Measurements from ENCODE around the gene CELSR1. TPM values are rescaled to one million over a fixed set of nuclear protein-coding genes. Genes with fewer than 3 reads are reported as not detected.

Gene CELSR1
- polyA plus RNA-seq, 1 experiment, result 0.14 TPM

DNA sequence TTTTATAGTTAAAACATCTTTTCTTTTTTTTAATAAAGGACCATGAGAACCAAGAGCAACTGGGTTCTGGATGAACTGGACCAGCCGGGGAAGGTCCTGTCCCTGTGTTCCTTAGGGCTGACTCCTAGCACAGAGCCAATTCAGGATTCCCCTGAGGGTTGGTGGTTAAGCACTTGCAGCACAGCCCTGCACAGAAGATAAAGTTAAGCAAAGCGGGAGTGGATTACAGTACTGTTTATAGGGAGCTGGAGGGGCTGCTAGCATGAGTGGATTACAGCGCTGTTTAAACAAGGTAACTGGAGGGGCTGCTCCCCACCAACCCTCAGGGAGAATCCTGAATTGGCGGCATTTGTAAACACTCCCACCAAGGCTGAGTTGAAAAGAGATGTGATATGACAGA is 90.6 kb downstream of the CELSR1 start:
- DNase-seq (ENCODE audit: low read depth, low spot score), result no peak
- TF ChIP-seq, protein P1, sequence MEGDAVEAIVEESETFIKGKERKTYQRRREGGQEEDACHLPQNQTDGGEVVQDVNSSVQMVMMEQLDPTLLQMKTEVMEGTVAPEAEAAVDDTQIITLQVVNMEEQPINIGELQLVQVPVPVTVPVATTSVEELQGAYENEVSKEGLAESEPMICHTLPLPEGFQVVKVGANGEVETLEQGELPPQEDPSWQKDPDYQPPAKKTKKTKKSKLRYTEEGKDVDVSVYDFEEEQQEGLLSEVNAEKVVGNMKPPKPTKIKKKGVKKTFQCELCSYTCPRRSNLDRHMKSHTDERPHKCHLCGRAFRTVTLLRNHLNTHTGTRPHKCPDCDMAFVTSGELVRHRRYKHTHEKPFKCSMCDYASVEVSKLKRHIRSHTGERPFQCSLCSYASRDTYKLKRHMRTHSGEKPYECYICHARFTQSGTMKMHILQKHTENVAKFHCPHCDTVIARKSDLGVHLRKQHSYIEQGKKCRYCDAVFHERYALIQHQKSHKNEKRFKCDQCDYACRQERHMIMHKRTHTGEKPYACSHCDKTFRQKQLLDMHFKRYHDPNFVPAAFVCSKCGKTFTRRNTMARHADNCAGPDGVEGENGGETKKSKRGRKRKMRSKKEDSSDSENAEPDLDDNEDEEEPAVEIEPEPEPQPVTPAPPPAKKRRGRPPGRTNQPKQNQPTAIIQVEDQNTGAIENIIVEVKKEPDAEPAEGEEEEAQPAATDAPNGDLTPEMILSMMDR (IDR thresholded peaks at IDR 0.05; ENCODE audit: low read depth, low read length), result no peak
- no peak overlapping the region for H3K27ac ChIP-seq (ENCODE audit: low read depth, low read length)
- POLR2A ChIA-PET, result no interaction called here
- CTCF ChIA-PET, result no interaction called here
- no peaks in the 10 kb centered on the region for H3K9me3 ChIP-seq (ENCODE audit: control insufficient read depth, insufficient read depth, low read length)
- H3K4me3 ChIP-seq (ENCODE audit: low read depth, low read length), result no peak overlapping the region
- peaks cover 21% of the 10 kb centered on the region for H3K27me3 ChIP-seq (ENCODE audit: control insufficient read depth, insufficient read depth, low read length)

DNA sequence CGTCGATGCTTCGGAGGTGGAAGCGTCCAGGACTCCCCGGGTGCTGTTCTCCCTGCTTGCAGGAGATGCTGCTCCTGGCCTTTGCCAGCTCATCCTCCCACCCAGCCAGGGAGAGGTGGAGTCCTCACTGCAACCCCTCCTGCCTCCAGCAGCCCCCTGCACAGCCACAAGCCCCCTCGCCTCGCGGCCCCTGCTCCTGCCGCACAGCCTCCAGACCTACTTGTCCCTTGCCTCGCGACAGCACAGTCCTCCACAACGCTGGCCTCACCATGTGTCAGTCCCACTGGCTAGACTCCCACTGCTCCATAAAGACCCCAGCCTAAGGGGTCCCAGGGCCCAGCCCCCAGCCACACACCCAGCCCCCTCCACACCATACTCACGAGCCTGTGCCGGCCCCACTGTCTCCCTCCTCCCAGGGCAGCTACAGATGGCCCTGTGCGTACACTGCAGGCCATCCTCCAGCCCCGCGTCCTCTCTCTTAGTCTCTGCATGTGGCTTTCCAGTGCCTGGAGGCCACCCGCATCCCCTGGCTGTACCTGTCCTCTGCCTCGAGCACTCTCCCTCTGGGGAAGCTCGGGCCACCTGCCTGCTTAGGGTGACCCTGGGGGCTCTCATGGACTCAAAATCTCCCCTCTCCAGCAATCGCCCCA is 91.5 kb downstream of the CELSR1 start:
- TF ChIP-seq, protein P1 (IDR thresholded peaks at IDR 0.05; ENCODE audit: low read depth, low read length), result no peak
- no peak overlapping the region for H3K27ac ChIP-seq (ENCODE audit: low read depth, low read length)
- no peak overlapping the region for H3K4me3 ChIP-seq (ENCODE audit: low read depth, low read length)
- CTCF ChIA-PET, result no interaction called here
- POLR2A ChIA-PET, result no interaction called here
- no peaks in the 10 kb centered on the region for H3K9me3 ChIP-seq (ENCODE audit: control insufficient read depth, insufficient read depth, low read length)
- peaks cover 19% of the 10 kb centered on the region for H3K27me3 ChIP-seq (ENCODE audit: control insufficient read depth, insufficient read depth, low read length)
- no peak for DNase-seq (ENCODE audit: low read depth, low spot score)

DNA sequence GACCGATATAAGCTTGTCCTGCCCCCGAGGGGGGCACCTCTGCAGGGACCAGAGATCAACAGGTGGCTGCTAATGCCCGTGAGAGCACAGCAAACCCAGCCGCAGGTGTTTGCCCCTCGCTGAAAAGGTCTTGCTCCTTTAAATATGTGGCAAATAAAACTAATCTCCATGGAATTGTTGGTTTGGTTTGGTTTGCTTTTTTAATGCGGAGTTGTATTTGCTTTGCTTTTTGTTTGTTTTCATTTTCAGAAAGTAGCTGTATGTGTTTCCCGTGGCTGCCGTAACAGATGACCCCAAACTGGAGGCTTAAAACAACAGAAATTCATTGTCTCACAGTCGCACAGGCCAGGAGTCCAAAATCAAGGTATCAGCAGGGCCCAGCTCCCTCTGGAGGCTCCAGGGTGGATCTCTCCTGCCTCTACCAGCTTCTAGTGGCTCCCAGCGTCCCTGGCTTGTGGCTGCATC is 93.0 kb downstream of the CELSR1 start:
- no peak overlapping the region for H3K4me3 ChIP-seq (ENCODE audit: low read depth, low read length)
- TF ChIP-seq, protein P1 (IDR thresholded peaks at IDR 0.05; ENCODE audit: low read depth, low read length), result peak; percentile 14; the same call in 1 of the 2 replicates
- peaks cover 19% of the 10 kb centered on the region for H3K27me3 ChIP-seq (ENCODE audit: control insufficient read depth, insufficient read depth, low read length)
- CTCF ChIA-PET, result no interaction called here
- DNase-seq (ENCODE audit: low read depth, low spot score), result no peak
- POLR2A ChIA-PET, result no interaction called here
- H3K27ac ChIP-seq (ENCODE audit: low read depth, low read length), result no peak overlapping the region
- H3K9me3 ChIP-seq (ENCODE audit: control insufficient read depth, insufficient read depth, low read length), result no peaks in the 10 kb centered on the region

DNA sequence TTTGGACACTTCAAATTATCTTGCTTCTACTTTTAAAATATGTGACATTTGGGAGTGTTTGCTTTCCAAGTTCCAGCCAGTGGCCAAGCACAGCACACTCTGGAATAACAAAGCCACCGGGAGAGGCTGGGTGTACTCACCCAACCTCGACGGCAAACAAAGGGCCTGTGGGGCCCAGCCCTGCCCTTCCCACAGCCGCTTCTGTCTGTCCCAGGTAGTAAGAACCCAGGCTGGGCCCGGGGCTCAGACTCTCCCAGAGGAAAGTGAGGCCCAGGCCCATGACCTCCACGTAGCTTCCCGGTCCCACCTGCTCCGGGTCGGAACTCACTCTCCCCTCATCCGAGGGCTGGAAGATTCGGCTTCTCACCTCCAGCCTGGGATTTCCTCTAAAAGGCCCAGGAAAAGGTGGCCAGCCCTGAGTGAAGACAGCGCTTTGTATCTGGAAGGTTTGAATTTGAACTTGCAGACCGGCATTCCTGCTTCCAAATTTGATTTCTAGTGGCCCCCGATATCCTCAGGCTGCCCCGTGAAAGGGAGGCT is 93.5 kb downstream of the CELSR1 start:
- TF ChIP-seq, protein P1 (IDR thresholded peaks at IDR 0.05; ENCODE audit: low read depth, low read length), result no peak
- ChIA-PET CTCF (no interaction called here), POLR2A (no interaction called here)
- Histone ChIP-seq H3K27me3 (ENCODE audit: control insufficient read depth, insufficient read depth, low read length) (peaks cover 21% of the 10 kb centered on the region), H3K4me3 (ENCODE audit: low read depth, low read length) (no peak overlapping the region), H3K27ac (ENCODE audit: low read depth, low read length) (no peak overlapping the region), H3K9me3 (ENCODE audit: control insufficient read depth, insufficient read depth, low read length) (no peaks in the 10 kb centered on the region)
- DNase-seq (ENCODE audit: low read depth, low spot score), result no peak

DNA sequence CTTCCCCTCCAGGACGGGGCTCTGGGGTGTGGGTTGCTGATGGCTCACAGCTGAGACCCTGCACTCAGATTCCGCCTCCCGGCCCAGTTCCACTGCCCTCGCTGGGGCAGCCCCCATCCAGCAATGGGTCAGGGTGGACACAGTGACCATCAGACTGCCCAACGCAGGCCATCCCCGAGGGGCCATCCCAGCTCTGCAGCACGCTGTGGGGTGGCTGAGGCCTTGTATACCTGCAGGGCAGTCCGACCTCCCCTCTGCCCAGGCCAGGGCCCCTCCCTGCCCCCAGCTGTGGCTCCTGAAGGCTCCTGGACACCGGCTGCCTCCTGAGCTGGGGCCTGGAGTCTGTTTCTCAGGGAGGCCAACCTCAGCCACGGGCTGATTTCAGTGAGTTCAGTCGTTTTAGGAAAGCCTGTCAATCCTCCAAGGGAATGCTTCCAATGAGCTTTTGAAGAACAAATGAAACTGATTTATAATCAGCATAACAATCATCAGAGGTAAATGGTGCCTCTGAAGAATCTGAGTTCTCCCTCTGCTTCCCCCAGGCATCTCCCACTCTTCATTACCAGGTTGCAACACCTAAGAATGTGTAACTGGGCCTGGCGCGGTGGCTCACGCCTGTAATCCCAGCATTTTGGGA is 95.1 kb downstream of the CELSR1 start:
- TF ChIP-seq, protein P1 (IDR thresholded peaks at IDR 0.05; ENCODE audit: low read depth, low read length), result no peak
- no peak for DNase-seq (ENCODE audit: low read depth, low spot score)
- CTCF ChIA-PET, result no interaction called here
- no peak overlapping the region for H3K27ac ChIP-seq (ENCODE audit: low read depth, low read length)
- peaks cover 19% of the 10 kb centered on the region for H3K27me3 ChIP-seq (ENCODE audit: control insufficient read depth, insufficient read depth, low read length)
- H3K4me3 ChIP-seq (ENCODE audit: low read depth, low read length), result no peak overlapping the region
- POLR2A ChIA-PET, result no interaction called here
- no peaks in the 10 kb centered on the region for H3K9me3 ChIP-seq (ENCODE audit: control insufficient read depth, insufficient read depth, low read length)

Data from AG04450 (cell line).